Measurements from ENCODE around the gene BPIFB3. TPM values are rescaled to one million over a fixed set of nuclear protein-coding genes. Genes with fewer than 3 reads are reported as not detected.

Gene BPIFB3
- total RNA-seq, 3 donors from 2014 or later (not counting 1 experiment from before 2014, with no cell fraction given) = not detected

DNA sequence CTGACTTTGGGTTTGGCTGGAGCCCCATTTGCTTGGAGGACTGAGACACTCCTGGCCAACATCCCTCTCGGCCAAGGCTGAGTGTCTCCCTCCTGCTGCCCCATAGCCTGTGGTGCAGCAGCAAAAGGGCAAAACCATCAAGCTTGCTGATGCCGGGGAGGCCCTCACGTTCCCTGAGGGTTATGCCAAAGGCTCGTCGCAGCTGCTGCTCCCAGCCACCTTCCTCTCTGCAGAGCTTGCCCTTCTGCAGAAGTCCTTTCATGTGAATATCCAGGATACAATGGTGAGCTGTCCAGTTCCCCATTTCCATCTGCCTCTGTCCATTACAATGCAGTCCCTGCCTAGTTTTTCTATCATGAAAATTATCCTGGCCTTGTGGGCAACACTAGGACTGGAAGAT is 16.2 kb upstream of the BPIFB3 start:
- Mint-ChIP-seq H3K36me3 (no peaks in the 10 kb centered on the region), H3K4me3 (no peak overlapping the region), H3K27ac (no peak overlapping the region), H3K9me3 (no peaks in the 10 kb centered on the region), H3K4me1 (no peaks in the 10 kb centered on the region), H3K27me3 (ENCODE audit: low read depth in 2 of 2) (peaks cover 0 to 2% of the 10 kb centered on the region in 2 donors)
- DNase-seq (no peak), ATAC-seq (no peak)
- Histone ChIP-seq H3K4me3 (ENCODE audit: low read length) (no peak overlapping the region), H3K9me3 (ENCODE audit: control insufficient read depth, insufficient read depth, low read length) (no peaks in the 10 kb centered on the region), H3K27me3 (ENCODE audit: control insufficient read depth, insufficient read depth, low read length) (no peaks in the 10 kb centered on the region), H3K27ac (ENCODE audit: low read length) (no peak overlapping the region), H3K4me1 (ENCODE audit: control insufficient read depth, insufficient read depth, low read length) (no peaks in the 10 kb centered on the region), H3K36me3 (ENCODE audit: control insufficient read depth, insufficient read depth, low read length) (no peaks in the 10 kb centered on the region)
- WGBS (ENCODE audit: insufficient coverage) = 69% methylated on average over 5 of the region's 5 CpGs
- intact Hi-C loops (cut with micrococcal nuclease) = no loop called here
- TF ChIP-seq, protein P1, sequence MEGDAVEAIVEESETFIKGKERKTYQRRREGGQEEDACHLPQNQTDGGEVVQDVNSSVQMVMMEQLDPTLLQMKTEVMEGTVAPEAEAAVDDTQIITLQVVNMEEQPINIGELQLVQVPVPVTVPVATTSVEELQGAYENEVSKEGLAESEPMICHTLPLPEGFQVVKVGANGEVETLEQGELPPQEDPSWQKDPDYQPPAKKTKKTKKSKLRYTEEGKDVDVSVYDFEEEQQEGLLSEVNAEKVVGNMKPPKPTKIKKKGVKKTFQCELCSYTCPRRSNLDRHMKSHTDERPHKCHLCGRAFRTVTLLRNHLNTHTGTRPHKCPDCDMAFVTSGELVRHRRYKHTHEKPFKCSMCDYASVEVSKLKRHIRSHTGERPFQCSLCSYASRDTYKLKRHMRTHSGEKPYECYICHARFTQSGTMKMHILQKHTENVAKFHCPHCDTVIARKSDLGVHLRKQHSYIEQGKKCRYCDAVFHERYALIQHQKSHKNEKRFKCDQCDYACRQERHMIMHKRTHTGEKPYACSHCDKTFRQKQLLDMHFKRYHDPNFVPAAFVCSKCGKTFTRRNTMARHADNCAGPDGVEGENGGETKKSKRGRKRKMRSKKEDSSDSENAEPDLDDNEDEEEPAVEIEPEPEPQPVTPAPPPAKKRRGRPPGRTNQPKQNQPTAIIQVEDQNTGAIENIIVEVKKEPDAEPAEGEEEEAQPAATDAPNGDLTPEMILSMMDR (IDR thresholded peaks at IDR 0.05) = no peak

DNA sequence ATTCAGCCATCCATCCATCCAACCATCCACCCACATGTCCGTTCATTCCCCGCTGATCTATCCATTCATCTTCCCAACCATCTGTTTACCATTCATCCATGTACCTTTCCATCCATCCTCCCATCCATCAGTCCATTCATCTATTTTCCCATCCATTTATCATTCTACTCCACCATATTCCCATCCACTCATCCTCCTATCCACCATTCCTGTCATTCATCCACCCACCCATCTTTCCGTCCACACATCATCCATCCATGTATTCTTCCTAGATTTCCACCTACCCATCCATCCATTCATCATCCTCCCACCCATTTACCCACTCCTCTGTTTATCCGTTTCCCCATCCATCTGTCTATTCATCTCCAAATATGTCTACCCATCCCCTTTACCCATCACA is 15.5 kb upstream of the BPIFB3 start:
- no peak overlapping the region for H3K27ac Mint-ChIP-seq
- Histone ChIP-seq H3K4me1 (ENCODE audit: control insufficient read depth, insufficient read depth, low read length) (no peaks in the 10 kb centered on the region), H3K9me3 (ENCODE audit: control insufficient read depth, insufficient read depth, low read length) (no peaks in the 10 kb centered on the region), H3K27ac (ENCODE audit: low read length) (no peak overlapping the region), H3K4me3 (ENCODE audit: low read length) (no peak overlapping the region), H3K36me3 (ENCODE audit: control insufficient read depth, insufficient read depth, low read length) (no peaks in the 10 kb centered on the region), H3K27me3 (ENCODE audit: control insufficient read depth, insufficient read depth, low read length) (no peaks in the 10 kb centered on the region)
- H3K4me3 Mint-ChIP-seq = no peak overlapping the region
- H3K9me3 Mint-ChIP-seq = no peaks in the 10 kb centered on the region
- intact Hi-C loops (cut with micrococcal nuclease) = no loop called here
- H3K36me3 Mint-ChIP-seq = no peaks in the 10 kb centered on the region
- 91% methylated on average over 4 of the region's 4 CpGs for WGBS (ENCODE audit: insufficient coverage)
- H3K27me3 Mint-ChIP-seq (ENCODE audit: low read depth in 2 of 2) = peaks cover 0 to 2% of the 10 kb centered on the region in 2 donors
- no peak for ATAC-seq
- no peaks in the 10 kb centered on the region for H3K4me1 Mint-ChIP-seq
- no peak for DNase-seq
- TF ChIP-seq, protein P1 (IDR thresholded peaks at IDR 0.05) = no peak

DNA sequence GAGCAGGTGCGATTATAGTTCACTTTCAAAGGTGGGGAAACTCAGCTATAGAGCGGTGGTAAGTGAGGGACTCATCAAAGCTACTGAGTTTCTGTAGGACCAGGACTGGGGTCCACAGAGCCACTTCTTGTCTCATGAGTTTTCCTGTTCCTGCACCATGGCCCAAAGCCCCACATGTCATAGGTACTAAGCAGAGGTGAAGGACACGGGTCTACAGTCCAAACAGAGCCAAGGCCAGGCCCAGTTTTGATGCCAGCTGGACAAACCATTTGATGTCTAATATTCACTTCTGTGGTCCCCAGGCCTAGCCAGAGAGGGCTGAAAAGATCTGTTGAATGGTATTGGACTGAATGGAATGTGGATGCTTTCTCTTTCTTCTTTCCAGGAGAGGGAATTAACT is 11.3 kb upstream of the BPIFB3 start:
- Mint-ChIP-seq H3K27me3 (ENCODE audit: low read depth in 2 of 2) (peaks cover 0 to 2% of the 10 kb centered on the region in 2 donors), H3K9me3 (peaks cover 6 to 12% of the 10 kb centered on the region in 2 donors), H3K4me1 (no peaks in the 10 kb centered on the region), H3K4me3 (no peak overlapping the region), H3K36me3 (peaks cover 9% of the 10 kb centered on the region), H3K27ac (no peak overlapping the region)
- Histone ChIP-seq H3K27me3 (ENCODE audit: control insufficient read depth, insufficient read depth, low read length) (no peaks in the 10 kb centered on the region), H3K36me3 (ENCODE audit: control insufficient read depth, insufficient read depth, low read length) (no peaks in the 10 kb centered on the region), H3K4me3 (ENCODE audit: low read length) (no peak overlapping the region), H3K9me3 (ENCODE audit: control insufficient read depth, insufficient read depth, low read length) (peaks cover 23% of the 10 kb centered on the region), H3K4me1 (ENCODE audit: control insufficient read depth, insufficient read depth, low read length) (no peaks in the 10 kb centered on the region), H3K27ac (ENCODE audit: low read length) (no peak overlapping the region)
- ATAC-seq = no peak
- WGBS (ENCODE audit: insufficient coverage) = 91% methylated on average over 3 of the region's 3 CpGs
- TF ChIP-seq, protein P1 (IDR thresholded peaks at IDR 0.05) = no peak
- intact Hi-C loops (cut with micrococcal nuclease) = no loop called here
- DNase-seq = no peak

DNA sequence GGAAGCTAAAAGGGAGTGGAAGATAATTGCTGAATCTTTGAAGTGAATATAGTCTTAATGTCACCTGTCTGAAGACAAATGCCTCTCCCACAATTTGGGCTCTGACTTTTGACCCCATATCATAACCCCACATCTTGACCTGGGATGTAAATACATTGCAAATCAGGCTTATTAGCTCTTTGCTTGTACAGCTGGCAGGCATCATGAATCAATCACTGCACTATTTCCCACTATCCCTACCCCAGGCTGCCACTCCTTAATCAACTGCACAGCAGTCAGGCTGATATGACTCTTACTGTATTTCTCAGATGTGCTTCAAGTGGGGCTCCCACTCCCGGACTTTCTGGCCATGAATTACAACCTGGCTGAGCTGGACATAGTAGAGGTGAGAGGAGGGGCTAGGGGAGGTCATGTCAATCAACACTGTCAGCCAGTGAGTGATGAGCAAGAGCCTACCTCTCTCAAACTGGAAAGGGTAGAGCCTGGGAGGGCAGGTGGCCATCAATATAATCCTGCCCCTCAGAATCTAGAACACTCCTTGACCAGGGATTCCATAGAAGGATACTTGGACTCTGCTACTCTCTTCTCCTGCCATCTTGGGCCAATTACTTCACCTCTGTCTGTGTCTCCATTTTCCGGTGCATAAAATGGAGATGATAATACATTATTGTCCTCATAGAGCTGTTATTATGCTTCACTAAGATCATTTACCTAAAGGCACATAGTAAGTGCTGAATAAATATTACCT is 10.5 kb upstream of the BPIFB3 start:
- no peak for ATAC-seq
- H3K27ac ChIP-seq (ENCODE audit: low read length) = no peak overlapping the region
- H3K9me3 ChIP-seq (ENCODE audit: control insufficient read depth, insufficient read depth, low read length) = peaks cover 24% of the 10 kb centered on the region
- no peaks in the 10 kb centered on the region for H3K36me3 ChIP-seq (ENCODE audit: control insufficient read depth, insufficient read depth, low read length)
- Mint-ChIP-seq H3K36me3 (peaks cover 9% of the 10 kb centered on the region), H3K4me1 (no peaks in the 10 kb centered on the region), H3K27ac (no peak overlapping the region), H3K9me3 (peaks cover 6 to 12% of the 10 kb centered on the region in 2 donors), H3K27me3 (ENCODE audit: low read depth in 2 of 2) (peaks cover 0 to 2% of the 10 kb centered on the region in 2 donors), H3K4me3 (no peak overlapping the region)
- intact Hi-C loops (cut with micrococcal nuclease) = no loop called here
- H3K27me3 ChIP-seq (ENCODE audit: control insufficient read depth, insufficient read depth, low read length) = no peaks in the 10 kb centered on the region
- H3K4me1 ChIP-seq (ENCODE audit: control insufficient read depth, insufficient read depth, low read length) = no peaks in the 10 kb centered on the region
- TF ChIP-seq, protein P1 (IDR thresholded peaks at IDR 0.05) = no peak
- DNase-seq = no peak
- no peak overlapping the region for H3K4me3 ChIP-seq (ENCODE audit: low read length)
- 90% methylated on average over 1 of the region's 2 CpGs for WGBS (ENCODE audit: insufficient coverage)

All from natural killer cell (primary cell).